GM19099 (cell line): ENCODE results near the gene MAPK14.

Source experiments
- POLR2A ChIP-seq: IDR thresholded peaks from 3 replicates; pipeline ENCODE4 v1.6.1; 2011; ENCODE audit warnings: low read depth; ENCODE audit not compliant: insufficient read length; ENCODE audit errors: extremely low read depth

The MAPK14 gene

GRCh38 chr6:36056178-36056577 lies 28.6 kb downstream of the MAPK14 start:
- no peak for TF ChIP-seq POLR2A

- no peak for TF ChIP-seq POLR2A
Measured at GRCh38 chr6:36061236-36061635, 33.6 kb downstream of the MAPK14 start.

GRCh38 chr6:36062247-36062646 lies 34.6 kb downstream of the MAPK14 start:
- TF ChIP-seq POLR2A, result no peak

- no peak for TF ChIP-seq POLR2A
Measured at GRCh38 chr6:36063318-36064060, 35.9 kb downstream of the MAPK14 start.

GRCh38 chr6:36064770-36065396 lies 37.3 kb downstream of the MAPK14 start:
- no peak for TF ChIP-seq POLR2A

GRCh38 chr6:36065916-36066315 lies 38.3 kb downstream of the MAPK14 start:
- TF ChIP-seq POLR2A, result no peak

- TF ChIP-seq POLR2A, result no peak
Measured at GRCh38 chr6:36066817-36067216, 39.2 kb downstream of the MAPK14 start.

GRCh38 chr6:36067374-36068011 lies 39.9 kb downstream of the MAPK14 start:
- no peak for TF ChIP-seq POLR2A

GRCh38 chr6:36068012-36068392 lies 40.4 kb downstream of the MAPK14 start:
- no peak for TF ChIP-seq POLR2A

- TF ChIP-seq POLR2A, result no peak
Measured at GRCh38 chr6:36068586-36068985, 41.0 kb downstream of the MAPK14 start.

- TF ChIP-seq POLR2A, result no peak
Measured at GRCh38 chr6:36069573-36069972, 42.0 kb downstream of the MAPK14 start.

- TF ChIP-seq POLR2A, result no peak
Measured at GRCh38 chr6:36070252-36070651, 42.6 kb downstream of the MAPK14 start.

GRCh38 chr6:36071281-36071680 lies 43.7 kb downstream of the MAPK14 start:
- no peak for TF ChIP-seq POLR2A

GRCh38 chr6:36071714-36072113 lies 44.1 kb downstream of the MAPK14 start:
- TF ChIP-seq POLR2A, result no peak

GRCh38 chr6:36072681-36073080 lies 45.1 kb downstream of the MAPK14 start:
- no peak for TF ChIP-seq POLR2A

GRCh38 chr6:36073587-36073986 lies 46.0 kb downstream of the MAPK14 start:
- no peak for TF ChIP-seq POLR2A
